ENCODE results near the gene ARHGDIB.

DNA sequence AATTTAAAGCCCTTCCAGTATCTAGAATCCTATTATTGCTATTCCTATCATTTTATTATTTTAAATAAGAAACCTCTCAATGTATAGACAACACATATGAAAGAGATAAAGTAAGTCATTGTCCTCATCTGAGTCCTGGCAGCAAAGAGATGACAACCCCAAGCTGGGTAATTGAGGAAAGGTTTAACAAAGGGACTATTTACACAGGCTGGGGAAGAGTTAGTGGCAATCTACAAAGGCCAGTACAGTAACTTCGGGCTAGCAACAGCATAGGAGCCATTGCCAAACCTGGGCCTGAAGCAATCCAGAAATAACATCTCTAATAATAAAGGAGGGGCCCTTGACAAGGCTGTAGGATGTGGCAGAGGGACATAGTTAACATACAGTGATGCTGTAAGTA lies 22.6 kb upstream of the ARHGDIB start:
- no peak for TF ChIP-seq CTCF (conservative IDR thresholded peaks at IDR 0.05; ENCODE audit: low read depth in 2 of 2)
- no peak for TF ChIP-seq REST (IDR thresholded peaks at IDR 0.05; ENCODE audit: unreplicated experiment)
